A549 treated with Hydrocortisone at 1 μM for 4 hours (cell line): ENCODE results near the gene TUBGCP5. TPM values are rescaled to one million over a fixed set of nuclear protein-coding genes. Genes with fewer than 3 reads are reported as not detected.

ENCODE experiments used
- total RNA-seq: library from RNA; stranded (reverse); fragments of 200-300 nt; extraction: Qiagen RNA extraction; gene quantifications from 5 replicates; pipeline ENCODE4 v1.2.3, GENCODE V29; 2022

Gene TUBGCP5
- total RNA-seq = 21.4 to 33.6 TPM (median 25.1 TPM) in 5 replicates

DNA sequence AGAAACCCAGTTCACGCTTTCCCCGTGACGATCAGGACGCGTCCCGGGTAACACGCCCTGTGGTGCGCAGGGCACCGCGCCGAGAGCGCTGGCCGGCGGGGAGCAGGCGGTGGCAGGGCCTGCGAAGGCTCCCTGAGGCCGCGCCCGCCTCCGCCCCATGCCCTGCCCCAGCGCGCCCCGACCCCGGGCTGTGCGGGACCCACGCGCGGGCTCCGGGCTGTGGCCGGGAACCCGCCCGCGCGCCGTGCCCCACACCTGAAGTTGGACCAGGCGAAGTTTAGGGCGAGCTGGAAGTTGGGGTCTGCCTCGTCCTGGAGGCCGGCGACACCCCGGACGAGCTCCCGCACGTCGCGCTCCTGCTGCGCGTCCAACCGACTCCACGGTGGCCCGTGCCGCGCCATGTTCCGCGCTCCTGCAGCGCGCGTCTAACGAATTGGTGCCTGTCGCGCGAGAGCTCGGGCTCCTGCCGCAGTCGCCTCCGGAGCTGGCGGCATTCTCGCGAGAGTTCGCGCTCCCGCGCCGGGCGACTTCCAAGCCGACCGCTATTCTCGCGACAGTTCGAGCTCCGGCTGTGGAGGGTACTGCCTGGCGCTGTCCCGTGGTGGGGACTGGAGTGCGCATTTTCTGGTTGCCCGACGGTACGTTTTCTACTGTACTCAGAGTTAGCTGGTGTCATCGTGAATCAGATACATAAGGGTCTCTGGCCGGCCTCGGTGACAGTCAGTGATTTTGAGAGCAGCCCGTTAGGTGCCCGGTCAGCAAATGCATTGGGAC lies at the start of gene TUBGCP5:
Gene TUBGCP5, minus strand, starts transcription at position 427 of the 774 bp plus-strand sequence. Its CDS starts 26 bp downstream, at position 401.

DNA sequence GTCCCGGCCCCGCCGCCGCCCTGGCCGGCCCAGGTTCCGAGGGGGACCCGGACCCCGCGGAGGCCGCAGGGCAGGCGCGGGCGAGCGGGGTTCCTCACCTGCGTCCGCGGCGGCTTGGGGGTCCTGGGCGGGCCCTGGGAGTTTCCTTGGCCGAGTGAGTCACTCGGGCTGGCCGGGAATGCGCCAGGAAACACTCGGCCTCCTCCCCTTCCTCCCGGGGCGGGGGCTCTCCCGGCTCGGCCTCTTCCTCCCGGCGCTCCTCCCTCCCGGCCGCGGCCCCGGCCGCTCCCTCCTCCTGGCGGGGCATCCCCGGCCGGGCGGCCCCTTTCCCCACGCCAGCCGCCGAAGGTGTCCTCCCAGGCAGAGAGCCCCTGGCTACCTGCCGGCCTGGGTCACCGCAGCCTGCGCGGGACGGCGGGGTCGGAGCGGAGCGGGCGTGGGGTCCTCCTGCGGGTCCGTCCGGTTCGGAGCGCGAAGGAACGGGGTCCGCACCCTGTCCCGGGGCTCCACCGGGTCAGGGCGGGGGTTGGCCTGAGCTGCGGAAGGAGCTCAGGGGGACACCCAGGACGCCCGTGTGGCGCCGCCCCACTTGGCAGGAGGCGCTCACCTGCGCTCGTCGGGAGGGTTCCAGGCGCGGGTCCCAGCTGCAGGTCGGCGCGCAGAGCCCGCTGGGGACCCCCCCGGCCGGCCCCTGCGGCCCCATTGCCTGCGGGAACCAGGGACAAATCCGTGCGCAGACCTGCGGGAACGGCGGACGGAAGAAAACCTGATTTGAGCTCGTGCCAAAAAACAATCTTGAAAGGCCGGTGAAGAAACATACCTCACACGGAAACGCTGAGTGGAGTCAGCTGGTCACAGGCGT lies 58.9 kb downstream of the TUBGCP5 start, which contains the start of gene CYFIP1:
Gene CYFIP1, minus strand, starts transcription at position 180 of the 862 bp plus-strand sequence. CDS start 33,083 bp downstream, outside the sequence.

Other genes with a start within 250 kb of the TUBGCP5 start
- 101 to 112 TPM (median 105 TPM) in 5 replicates for gene NIPA2, start 200.9 kb downstream of the TUBGCP5 start, total RNA-seq
- 70.5 to 86.0 TPM (median 82.3 TPM) in 5 replicates for gene CYFIP1, start 59.2 kb downstream of the TUBGCP5 start, total RNA-seq
- gene GOLGA6L1, start 97.3 kb upstream of the TUBGCP5 start, total RNA-seq = not detected in 5 replicates